ENCODE measurements around the gene GRAMD1C.
"Not testable (repeated sequence)": the region's sequence is repeated elsewhere in the genome, so short reads cannot be mapped to it uniquely, and the experiment has no call there.

The GRAMD1C gene

GRCh38 chr3:113834983-113835382 lies 3.6 kb upstream of the GRAMD1C start:
- Mint-ChIP-seq H3K27me3 (ENCODE audit: low read depth) (peaks cover 5% of the 10 kb centered on the region), H3K4me3 (no peak overlapping the region), H3K27ac (no peak overlapping the region), H3K9me3 (peaks cover 10% of the 10 kb centered on the region), H3K4me1 (ENCODE audit: low read depth) (peaks cover 10% of the 10 kb centered on the region), H3K36me3 (ENCODE audit: low read depth) (no peaks in the 10 kb centered on the region)
- no peak for DNase-seq (ENCODE audit: low spot score)

- H3K27me3 Mint-ChIP-seq (ENCODE audit: low read depth): peaks cover 5% of the 10 kb centered on the region
Observed at GRCh38 chr3:113839551-113839950, 963 bp downstream of the GRAMD1C start.

GRCh38 chr3:113844622-113845222 lies 6.1 kb downstream of the GRAMD1C start:
- Mint-ChIP-seq H3K4me3 (no peak overlapping the region), H3K27me3 (ENCODE audit: low read depth) (peaks cover 2% of the 10 kb centered on the region), H3K27ac (no peak overlapping the region), H3K36me3 (ENCODE audit: low read depth) (no peaks in the 10 kb centered on the region), H3K9me3 (no peaks in the 10 kb centered on the region), H3K4me1 (ENCODE audit: low read depth) (no peaks in the 10 kb centered on the region)
- DNase-seq (ENCODE audit: low spot score): no peak

More at GRCh38 chr3:113839551-113839950, 963 bp downstream of the GRAMD1C start:
- Mint-ChIP-seq H3K4me3 (peak overlapping the region; percentile 73), H3K36me3 (ENCODE audit: low read depth) (no peaks in the 10 kb centered on the region), H3K4me1 (ENCODE audit: low read depth) (peaks cover 6% of the 10 kb centered on the region), H3K27ac (no peak overlapping the region), H3K9me3 (no peaks in the 10 kb centered on the region)
- no peak for DNase-seq (ENCODE audit: low spot score)

GRCh38 chr3:113847247-113847646 lies 8.7 kb downstream of the GRAMD1C start:
- Mint-ChIP-seq H3K4me3 (no peak overlapping the region), H3K4me1 (ENCODE audit: low read depth) (no peaks in the 10 kb centered on the region), H3K27ac (no peak overlapping the region), H3K9me3 (no peaks in the 10 kb centered on the region), H3K36me3 (ENCODE audit: low read depth) (no peaks in the 10 kb centered on the region), H3K27me3 (ENCODE audit: low read depth) (peaks cover 2% of the 10 kb centered on the region)
- DNase-seq (ENCODE audit: low spot score): no peak

- DNase-seq (ENCODE audit: low spot score): no peak
- H3K4me3 Mint-ChIP-seq: no peak overlapping the region
- H3K27ac Mint-ChIP-seq: no peak overlapping the region
- peaks cover 2% of the 10 kb centered on the region for H3K27me3 Mint-ChIP-seq (ENCODE audit: low read depth)
- no peaks in the 10 kb centered on the region for H3K4me1 Mint-ChIP-seq (ENCODE audit: low read depth)
- H3K36me3 Mint-ChIP-seq (ENCODE audit: low read depth): no peaks in the 10 kb centered on the region
- no peaks in the 10 kb centered on the region for H3K9me3 Mint-ChIP-seq
Observed at GRCh38 chr3:113847664-113848461, 9.3 kb downstream of the GRAMD1C start.

- not testable (repeated sequence) for H3K36me3 Mint-ChIP-seq (ENCODE audit: low read depth); DNase-seq (ENCODE audit: low spot score); H3K4me1 Mint-ChIP-seq (ENCODE audit: low read depth); H3K4me3 Mint-ChIP-seq; H3K9me3 Mint-ChIP-seq; H3K27ac Mint-ChIP-seq
- H3K27me3 Mint-ChIP-seq (ENCODE audit: low read depth): peaks cover 11% of the 10 kb centered on the region
Observed at GRCh38 chr3:113849071-113849470, 10.5 kb downstream of the GRAMD1C start.

GRCh38 chr3:113849841-113850240 lies 11.3 kb downstream of the GRAMD1C start:
- not testable (repeated sequence) for H3K4me3 Mint-ChIP-seq; H3K9me3 Mint-ChIP-seq; H3K36me3 Mint-ChIP-seq (ENCODE audit: low read depth); H3K27ac Mint-ChIP-seq; DNase-seq (ENCODE audit: low spot score); H3K4me1 Mint-ChIP-seq (ENCODE audit: low read depth)
- peaks cover 12% of the 10 kb centered on the region for H3K27me3 Mint-ChIP-seq (ENCODE audit: low read depth)

- not testable (repeated sequence) for H3K4me3 Mint-ChIP-seq; H3K27ac Mint-ChIP-seq; H3K36me3 Mint-ChIP-seq (ENCODE audit: low read depth); DNase-seq (ENCODE audit: low spot score); H3K4me1 Mint-ChIP-seq (ENCODE audit: low read depth); H3K9me3 Mint-ChIP-seq
- H3K27me3 Mint-ChIP-seq (ENCODE audit: low read depth): peaks cover 12% of the 10 kb centered on the region
Observed at GRCh38 chr3:113850391-113850790, 11.8 kb downstream of the GRAMD1C start.

GRCh38 chr3:113852506-113852905 lies 13.9 kb downstream of the GRAMD1C start:
- Mint-ChIP-seq H3K9me3 (no peaks in the 10 kb centered on the region), H3K4me1 (ENCODE audit: low read depth) (no peaks in the 10 kb centered on the region), H3K36me3 (ENCODE audit: low read depth) (no peaks in the 10 kb centered on the region), H3K27me3 (ENCODE audit: low read depth) (peaks cover 10% of the 10 kb centered on the region), H3K4me3 (no peak overlapping the region), H3K27ac (no peak overlapping the region)
- no peak for DNase-seq (ENCODE audit: low spot score)

- DNase-seq (ENCODE audit: low spot score): no peak
- H3K4me3 Mint-ChIP-seq: no peak overlapping the region
- peaks cover 10% of the 10 kb centered on the region for H3K27me3 Mint-ChIP-seq (ENCODE audit: low read depth)
- no peaks in the 10 kb centered on the region for H3K4me1 Mint-ChIP-seq (ENCODE audit: low read depth)
- H3K27ac Mint-ChIP-seq: no peak overlapping the region
- no peaks in the 10 kb centered on the region for H3K9me3 Mint-ChIP-seq
- H3K36me3 Mint-ChIP-seq (ENCODE audit: low read depth): no peaks in the 10 kb centered on the region
Observed at GRCh38 chr3:113867506-113867905, 28.9 kb downstream of the GRAMD1C start.

- H3K4me1 Mint-ChIP-seq (ENCODE audit: low read depth): no peaks in the 10 kb centered on the region
- no peak overlapping the region for H3K4me3 Mint-ChIP-seq
- DNase-seq (ENCODE audit: low spot score): no peak
- peaks cover 10% of the 10 kb centered on the region for H3K27me3 Mint-ChIP-seq (ENCODE audit: low read depth)
- H3K27ac Mint-ChIP-seq: no peak overlapping the region
- no peaks in the 10 kb centered on the region for H3K9me3 Mint-ChIP-seq
- H3K36me3 Mint-ChIP-seq (ENCODE audit: low read depth): no peaks in the 10 kb centered on the region
Observed at GRCh38 chr3:113873293-113873692, 34.7 kb downstream of the GRAMD1C start.

GRCh38 chr3:113873814-113874526 lies 35.4 kb downstream of the GRAMD1C start:
- DNase-seq (ENCODE audit: low spot score): no peak
- Mint-ChIP-seq H3K36me3 (ENCODE audit: low read depth) (no peaks in the 10 kb centered on the region), H3K4me1 (ENCODE audit: low read depth) (no peaks in the 10 kb centered on the region), H3K27ac (no peak overlapping the region), H3K4me3 (no peak overlapping the region), H3K27me3 (ENCODE audit: low read depth) (peaks cover 9% of the 10 kb centered on the region), H3K9me3 (no peaks in the 10 kb centered on the region)

- no peak overlapping the region for H3K4me3 Mint-ChIP-seq
- peaks cover 12% of the 10 kb centered on the region for H3K27me3 Mint-ChIP-seq (ENCODE audit: low read depth)
- H3K4me1 Mint-ChIP-seq (ENCODE audit: low read depth): no peaks in the 10 kb centered on the region
- no peaks in the 10 kb centered on the region for H3K36me3 Mint-ChIP-seq (ENCODE audit: low read depth)
- no peaks in the 10 kb centered on the region for H3K9me3 Mint-ChIP-seq
- no peak overlapping the region for H3K27ac Mint-ChIP-seq
- no peak for DNase-seq (ENCODE audit: low spot score)
Observed at GRCh38 chr3:113878403-113878802, 39.8 kb downstream of the GRAMD1C start.

GRCh38 chr3:113885050-113885449 lies 46.5 kb downstream of the GRAMD1C start:
- Mint-ChIP-seq H3K36me3 (ENCODE audit: low read depth) (no peaks in the 10 kb centered on the region), H3K4me3 (no peak overlapping the region), H3K9me3 (no peaks in the 10 kb centered on the region), H3K27ac (no peak overlapping the region), H3K4me1 (ENCODE audit: low read depth) (no peaks in the 10 kb centered on the region), H3K27me3 (ENCODE audit: low read depth) (peaks cover 2% of the 10 kb centered on the region)
- no peak for DNase-seq (ENCODE audit: low spot score)
